H1 (cell line): ENCODE measurements around the gene TBX15. TPM values are rescaled to one million over a fixed set of nuclear protein-coding genes. Genes with fewer than 3 reads are reported as not detected.

Source experiments
- CTCF ChIA-PET: fragments of 300-600 bp; sonication (Branson Sonifier 250); formaldehyde crosslinking; loops from one replicate; lab custom pipeline; 2021; ENCODE audit not compliant: partially characterized antibody; lab: Charles Lee
- POLR2A ChIA-PET: fragments of 300-600 bp; sonication (Branson Sonifier 250); formaldehyde crosslinking; loops from one replicate; lab custom pipeline; 2021; ENCODE audit warnings: inconsistent platforms; ENCODE audit not compliant: partially characterized antibody; lab: Charles Lee
- DNase-seq, 2 experiments: peaks; one replicate each; pipeline versions ENCODE4 v3.0.0 to v3.0.0-alpha.2; 2010 to 2022; ENCODE audit warnings: low spot score in 2 of 2, low read depth in 1 of 2, mixed read lengths in 1 of 2
- FAIRE-seq: peaks from 2 replicates; lab custom pipeline; 2011; peaks lifted over from hg19 to GRCh38; lab: Jason Lieb, UNC
- H2AFZ ChIP-seq: 2 replicates; pipeline ENCODE4 v1.8.1; 2012; ENCODE audit warnings: low read length, inconsistent platforms
- H2AK5ac ChIP-seq: 2 replicates; pipeline ENCODE4 v1.6.1; 2013; ENCODE audit warnings: low read depth, low read length
- H2BK120ac ChIP-seq: replicated peaks from 2 replicates; pipeline ENCODE3; 2013; ENCODE audit warnings: low read depth, low read length, inconsistent platforms
- H2BK12ac ChIP-seq: 2 replicates; pipeline ENCODE4 v1.6.1; 2013; ENCODE audit warnings: low read depth, low read length
- H2BK15ac ChIP-seq: 2 replicates; pipeline ENCODE4 v1.6.1; 2013; ENCODE audit warnings: low read length
- H2BK20ac ChIP-seq: 2 replicates; pipeline ENCODE4 v1.6.1; 2013; ENCODE audit warnings: low read length
- H2BK5ac ChIP-seq: 2 replicates; pipeline ENCODE4 v1.6.1; 2013; ENCODE audit warnings: low read depth, low read length
- H3K14ac ChIP-seq: 2 replicates; pipeline ENCODE4 v1.6.1; 2013; ENCODE audit warnings: inconsistent platforms; ENCODE audit not compliant: insufficient read length
- H3K18ac ChIP-seq: 2 replicates; pipeline ENCODE4 v1.6.1; 2013; ENCODE audit warnings: low read length; ENCODE audit errors: extremely low read depth
- H3K23ac ChIP-seq: 2 replicates; pipeline ENCODE4 v1.6.1; 2013; ENCODE audit warnings: inconsistent platforms; ENCODE audit not compliant: insufficient read length
- H3K23me2 ChIP-seq: 2 replicates; pipeline ENCODE4 v1.6.1; 2013; ENCODE audit warnings: low read depth, low read length
- H3K27ac ChIP-seq: 2 replicates; pipeline ENCODE4 v1.6.1; 2011; ENCODE audit warnings: low read depth, low read length, inconsistent platforms
- H3K27me3 ChIP-seq, 4 experiments: replicated peaks in 1 of 4; 1 replicate in 1 of 4; 2 replicates in 3 of 4; pipeline versions ENCODE4 v1.6.1 to v1.8.1; 2011 to 2013; ENCODE audit warnings: low read length in 3 of 4, mild to moderate bottlenecking in 3 of 4, inconsistent platforms in 2 of 4, mixed read lengths in 2 of 4, moderate library complexity in 1 of 4; ENCODE audit not compliant: control insufficient read depth in 3 of 4, insufficient read depth in 3 of 4; ENCODE audit errors: extremely low read depth in 1 of 4
- H3K36me3 ChIP-seq, 4 experiments: 2 replicates each; pipeline versions ENCODE4 v1.6.1 to v1.8.1; 2011 to 2013; ENCODE audit warnings: mild to moderate bottlenecking in 4 of 4, low read length in 3 of 4, moderate library complexity in 2 of 4, control low read depth in 1 of 4, inconsistent platforms in 1 of 4; ENCODE audit not compliant: insufficient read depth in 4 of 4, control insufficient read depth in 2 of 4
- H3K4ac ChIP-seq: replicated peaks from 2 replicates; pipeline ENCODE3; 2013; ENCODE audit warnings: low read length, low read depth, mixed read lengths, inconsistent platforms; ENCODE audit not compliant: insufficient read length
- H3K4me1 ChIP-seq, 4 experiments: replicated peaks in 1 of 4; 1 replicate in 1 of 4; 2 replicates in 3 of 4; pipeline versions ENCODE4 v1.6.1 to v1.8.1; 2011 to 2013; ENCODE audit warnings: low read length in 3 of 4, inconsistent platforms in 2 of 4, mixed read lengths in 1 of 4; ENCODE audit not compliant: insufficient read depth in 4 of 4, control insufficient read depth in 3 of 4
- H3K4me2 ChIP-seq, 2 experiments: 2 replicates each; pipeline versions ENCODE4 v1.6.1 to v1.8.1; 2011 to 2013; ENCODE audit warnings: low read depth in 2 of 2, low read length in 2 of 2, control low read depth in 1 of 2, inconsistent platforms in 1 of 2, mild to moderate bottlenecking in 1 of 2; ENCODE audit not compliant: insufficient read depth in 1 of 2
- H3K4me3 ChIP-seq, 4 experiments: fragments of 200-600, 300-600 bp in 1 of 4; sonication (generic), shearing (Covaris generic), sonication (Bioruptor Twin) in 1 of 4; 2 replicates each; pipeline versions ENCODE4 v1.5.1 to v1.8.1; 2011 to 2016; ENCODE audit warnings: low read length in 4 of 4, low read depth in 3 of 4, control low read depth in 2 of 4, inconsistent platforms in 2 of 4, mild to moderate bottlenecking in 2 of 4, mixed read lengths in 1 of 4, moderate library complexity in 1 of 4; ENCODE audit not compliant: insufficient read depth in 2 of 4; ENCODE audit errors: extremely low read depth in 1 of 4
- H3K56ac ChIP-seq: replicated peaks from 2 replicates; pipeline ENCODE3; 2013; ENCODE audit warnings: low read depth, mild to moderate bottlenecking, mixed read lengths, low read length, inconsistent platforms; ENCODE audit not compliant: insufficient read length
- H3K79me1 ChIP-seq: 2 replicates; pipeline ENCODE4 v1.6.1; 2013; ENCODE audit warnings: low read depth, low read length, control low read depth
- H3K79me2 ChIP-seq, 2 experiments: 2 replicates each; pipeline versions ENCODE4 v1.6.1 to v1.8.1; 2012 to 2013; ENCODE audit warnings: low read length in 2 of 2, mild to moderate bottlenecking in 2 of 2, inconsistent platforms in 1 of 2; ENCODE audit not compliant: insufficient read depth in 2 of 2, control insufficient read depth in 1 of 2
- H3K9ac ChIP-seq, 4 experiments: replicated peaks in 1 of 4; 1 replicate in 1 of 4; 2 replicates in 3 of 4; pipeline versions ENCODE4 v1.6.1 to v1.8.1; 2011 to 2013; ENCODE audit warnings: low read depth in 3 of 4, low read length in 3 of 4, control low read depth in 2 of 4, mild to moderate bottlenecking in 2 of 4, moderate library complexity in 2 of 4, inconsistent platforms in 1 of 4; ENCODE audit errors: extremely low read depth in 1 of 4
- H3K9me3 ChIP-seq, 2 experiments: 2 replicates each; pipeline versions ENCODE4 v1.6.1 to v1.8.1; 2012 to 2013; ENCODE audit warnings: mild to moderate bottlenecking in 2 of 2, moderate library complexity in 2 of 2, control low read depth in 1 of 2, inconsistent platforms in 1 of 2, low read depth in 1 of 2, low read length in 1 of 2, mixed read lengths in 1 of 2; ENCODE audit not compliant: insufficient read depth in 2 of 2
- H4K20me1 ChIP-seq, 2 experiments: replicated peaks in 1 of 2; 2 replicates each; pipeline versions ENCODE3 to v1.8.1; 2011 to 2013; ENCODE audit warnings: inconsistent platforms in 2 of 2, low read length in 2 of 2, mild to moderate bottlenecking in 1 of 2; ENCODE audit not compliant: insufficient read depth in 2 of 2, control insufficient read depth in 1 of 2
- H4K5ac ChIP-seq: 2 replicates; pipeline ENCODE4 v1.6.1; 2013; ENCODE audit warnings: low read length, low read depth, mixed read lengths, inconsistent platforms; ENCODE audit not compliant: insufficient read length
- H4K8ac ChIP-seq: 2 replicates; pipeline ENCODE4 v1.8.0; 2013; ENCODE audit warnings: mild to moderate bottlenecking, moderate library complexity, low read length, inconsistent platforms; ENCODE audit not compliant: insufficient read depth; ENCODE audit errors: extremely low read depth
- H4K91ac ChIP-seq: replicated peaks from 2 replicates; pipeline ENCODE3; 2013; ENCODE audit warnings: low read length, mixed read lengths, inconsistent platforms; ENCODE audit not compliant: insufficient read length
- BCL11A ChIP-seq, 2 experiments: IDR thresholded peaks; one replicate each; pipeline ENCODE4 v1.6.1; 2011; ENCODE audit warnings: low read depth in 2 of 2, low read length in 2 of 2, mild to moderate bottlenecking in 2 of 2
- CTBP2 ChIP-seq: IDR thresholded peaks from 2 replicates; pipeline ENCODE4 v1.7.0; 2011; ENCODE audit warnings: borderline replicate concordance, mild to moderate bottlenecking, moderate library complexity, mixed read lengths, low read length; ENCODE audit not compliant: insufficient read depth, insufficient read length
- EGR1 ChIP-seq: IDR thresholded peaks from 2 replicates; pipeline ENCODE4 v1.6.1; 2011; ENCODE audit warnings: low read depth, low read length, borderline replicate concordance
- JUND ChIP-seq: IDR thresholded peaks from 2 replicates; pipeline ENCODE4 v1.6.1; 2011; ENCODE audit warnings: mild to moderate bottlenecking, improper control_type of control experiment, low read length
- KDM1A ChIP-seq: fragments of 200-600, 300-600 bp; sonication (generic); IDR thresholded peaks from 2 replicates; pipeline ENCODE4 v1.7.1; 2016; ENCODE audit warnings: mild to moderate bottlenecking, low read length, borderline replicate concordance
- MAFK ChIP-seq: IDR thresholded peaks from 2 replicates; pipeline ENCODE4 v1.6.1; 2012; ENCODE audit warnings: low read depth, mild to moderate bottlenecking, improper control_type of control experiment, low read length
- NANOG ChIP-seq: IDR thresholded peaks from 2 replicates; pipeline ENCODE4 v1.6.1; 2011; ENCODE audit warnings: low read length, low read depth, mild to moderate bottlenecking, inconsistent platforms; ENCODE audit not compliant: insufficient read depth, poor library complexity, severe bottlenecking
- POLR2AphosphoS5 ChIP-seq: IDR thresholded peaks from 2 replicates; pipeline ENCODE4 v1.6.1; 2011; ENCODE audit warnings: low read depth, low read length
- RFX5 ChIP-seq: IDR thresholded peaks from 2 replicates; pipeline ENCODE4 v1.6.1; 2011; ENCODE audit warnings: low read depth, low read length, improper control_type of control experiment, borderline replicate concordance
- SP4 ChIP-seq: IDR thresholded peaks from 2 replicates; pipeline ENCODE4 v1.6.1; 2012; ENCODE audit warnings: low read length, inconsistent platforms
- TAF1 ChIP-seq: IDR thresholded peaks from 2 replicates; pipeline ENCODE4 v1.6.1; 2011; ENCODE audit warnings: mild to moderate bottlenecking, low read depth, low read length
- TAF7 ChIP-seq: optimal IDR thresholded peaks from 2 replicates; pipeline ENCODE3; 2011; ENCODE audit warnings: low read depth, mild to moderate bottlenecking, inconsistent platforms, low read length, moderate library complexity, borderline replicate concordance
- TBP ChIP-seq: IDR thresholded peaks from 2 replicates; pipeline ENCODE4 v1.6.1; 2011; ENCODE audit warnings: low read depth, low read length, improper control_type of control experiment
- WGBS, 2 experiments: shearing (Covaris generic) in 1 of 2; methylation state at CpG; one replicate each; pipeline versions ENCODE4 v1.1.6 to v1.1.7; 2013 to 2015; ENCODE audit warnings: low lambda C conversion rate in 2 of 2, mixed read lengths in 2 of 2, inconsistent platforms in 1 of 2, low coverage in 1 of 2, missing lambda C conversion rate in 1 of 2; ENCODE audit not compliant: insufficient replicate concordance in 2 of 2, insufficient coverage in 1 of 2, insufficient read length in 1 of 2; ENCODE audit errors: extremely low coverage in 1 of 2, missing lambda C conversion rate in 1 of 2; 5-methylcytosine and 5-hydroxymethylcytosine counted together
- polyA plus RNA-seq, 7 experiments: library from polyadenylated mRNA; depleted of rRNA in 3 of 7; stranded (reverse) in 5 of 7; unstranded in 2 of 7; fragments of >200 nt in 5 of 7; fragments of 200-250 nt in 2 of 7; gene quantifications; 1 replicate in 5 of 7; 2 replicates in 1 of 7; 4 replicates in 1 of 7; pipeline versions ENCODE4 v1.2.1 to v1.2.3, GENCODE V29; 2011 to 2013; ENCODE audit warnings: missing spikeins in 2 of 7, mixed read lengths in 2 of 7
- total RNA-seq: library from RNA; stranded (reverse); fragmentation: NEBNext Ultra II Directional; extraction: Animal tissue kit (Norgen Biotek cat#: 25700); gene quantifications from 2 replicates; pipeline ENCODE4 v1.2.1, GENCODE V29; 2021
- TF ChIP-seq, protein P1 (sequence below): IDR thresholded peaks from 2 replicates; pipeline ENCODE4 v1.6.1; 2011; ENCODE audit warnings: low read length, improper control_type of control experiment

TBX15 gene
- total and polyA plus RNA-seq, 2 of the 8 experiments (the other 6 are each of a cell fraction or from before 2014, with no cell fraction given), result 0.14 to 0.24 TPM

DNA sequence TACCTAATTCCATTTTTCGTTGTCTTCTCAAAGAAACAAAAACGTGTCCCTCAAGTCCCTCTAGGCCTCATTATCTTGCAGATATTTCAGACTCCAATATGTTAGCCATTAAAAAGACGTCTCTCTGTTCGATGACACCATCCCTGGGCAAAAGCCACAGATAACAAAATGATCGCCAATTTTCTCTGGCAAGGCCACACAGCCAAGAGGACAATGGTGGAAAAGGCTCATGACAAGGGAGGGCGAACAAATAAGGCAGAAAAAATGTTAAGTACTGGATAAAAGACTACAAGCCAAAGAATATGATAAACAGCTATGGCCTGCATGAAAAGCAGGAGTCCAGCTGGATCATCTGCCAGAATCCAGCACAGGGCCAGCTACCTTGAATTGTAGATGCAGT is 82.9 kb downstream of the TBX15 start:
- Histone ChIP-seq H3K79me1 (no peaks in the 10 kb centered on the region), H4K5ac (no peak overlapping the region), H2BK15ac (no peak overlapping the region), H3K36me3 (no peaks in the 10 kb centered on the region), H3K79me2 (no peaks in the 10 kb centered on the region), H3K4ac (no peak overlapping the region), H3K27me3 (no peaks in the 10 kb centered on the region), H2BK120ac (no peak overlapping the region), H2AFZ (no peak overlapping the region), H2AK5ac (no peak overlapping the region), H3K27ac (no peak overlapping the region), H3K18ac (no peak overlapping the region), H3K4me1 (no peaks in the 10 kb centered on the region), H3K14ac (no peak overlapping the region), H2BK20ac (no peak overlapping the region), H3K9me3 (no peaks in the 10 kb centered on the region), H3K9ac (no peak overlapping the region), H3K23ac (no peak overlapping the region), H4K8ac (no peak overlapping the region), H3K4me2 (no peak overlapping the region), H3K23me2 (peaks cover 3% of the 10 kb centered on the region; the same call in 1 of the 2 replicates), H4K20me1 (no peaks in the 10 kb centered on the region), H4K91ac (no peak overlapping the region), H3K56ac (no peak overlapping the region), H3K4me3 (no peak overlapping the region), H2BK12ac (no peak overlapping the region), H2BK5ac (no peak overlapping the region)
- 89% methylated on average over 6 of the region's 6 CpGs; no CpG with 5 or more reads in 1 of the 2 experiments for WGBS, 2 experiments
- FAIRE-seq (no peak), DNase-seq (no peak)
- ChIA-PET POLR2A (no interaction called here), CTCF (interaction anchor here (1.3 to 1.6 kb wide), 3 partner anchors 8 to 325 kb away, joined by 3 to 4 read pairs (median 3); no protein-coding TSS in a partner anchor)
- TF ChIP-seq SP4, result no peak
- no peak for TF ChIP-seq POLR2AphosphoS5
- TF ChIP-seq MAFK, result no peak
- TF ChIP-seq TAF7, result no peak
- TF ChIP-seq TBP, result no peak
- TF ChIP-seq JUND, result no peak
- TF ChIP-seq NANOG, result no peak
- TF ChIP-seq KDM1A, result no peak
- no peak for TF ChIP-seq CTBP2
- no peak for TF ChIP-seq RFX5
- TF ChIP-seq EGR1, result no peak
- TF ChIP-seq BCL11A (IDR thresholded peaks at IDR 0.05; ENCODE audit: low read depth in 2 of 2, low read length in 2 of 2), result no peak
- no peak for TF ChIP-seq TAF1
- TF ChIP-seq, protein P1, sequence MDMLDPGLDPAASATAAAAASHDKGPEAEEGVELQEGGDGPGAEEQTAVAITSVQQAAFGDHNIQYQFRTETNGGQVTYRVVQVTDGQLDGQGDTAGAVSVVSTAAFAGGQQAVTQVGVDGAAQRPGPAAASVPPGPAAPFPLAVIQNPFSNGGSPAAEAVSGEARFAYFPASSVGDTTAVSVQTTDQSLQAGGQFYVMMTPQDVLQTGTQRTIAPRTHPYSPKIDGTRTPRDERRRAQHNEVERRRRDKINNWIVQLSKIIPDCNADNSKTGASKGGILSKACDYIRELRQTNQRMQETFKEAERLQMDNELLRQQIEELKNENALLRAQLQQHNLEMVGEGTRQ, result no peak
